ENCODE data around the gene NSG1. TPM values are rescaled to one million over a fixed set of nuclear protein-coding genes. Genes with fewer than 3 reads are reported as not detected.

NSG1 gene
- total and polyA plus RNA-seq, 2 donors = 2.6 to 7.6 TPM

DNA sequence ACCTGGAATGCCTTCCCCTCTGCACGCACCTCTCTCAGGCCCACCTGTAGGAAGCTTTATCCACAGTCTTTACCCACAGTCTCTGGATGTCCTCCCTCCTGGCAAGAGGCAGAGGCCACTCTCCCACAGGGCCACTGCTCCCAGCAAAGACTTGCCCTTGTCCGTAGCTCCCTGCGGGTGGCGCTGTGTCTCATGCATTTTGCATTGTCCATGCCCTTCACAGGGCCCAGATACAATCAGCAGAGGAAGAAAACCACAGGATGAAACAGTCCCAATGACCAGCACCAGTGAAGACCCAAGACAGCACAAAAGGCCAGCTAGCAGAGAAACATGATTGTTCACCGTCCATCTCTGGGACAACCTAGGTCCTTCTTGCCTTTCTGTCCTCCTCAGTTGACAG lies 2.1 kb upstream of the NSG1 start:
- peaks cover 12% of the 10 kb centered on the region in 2 donors for H3K4me1 ChIP-seq (ENCODE audit: control insufficient read depth in 2 of 2, insufficient read depth in 2 of 2, low read length in 2 of 2)
- no peaks in the 10 kb centered on the region for H3K9me3 ChIP-seq (ENCODE audit: control insufficient read depth in 2 of 2, insufficient read depth in 1 of 2, low read length in 1 of 2)
- H3K36me3 ChIP-seq (ENCODE audit: control insufficient read depth in 2 of 2, insufficient read depth in 2 of 2, low read length in 1 of 2) = no peaks in the 10 kb centered on the region
- H3K27ac ChIP-seq (ENCODE audit: low read depth in 1 of 2, low read length in 1 of 2) = no peak overlapping the region
- no peak overlapping the region for H3K4me3 ChIP-seq (ENCODE audit: low read length in 2 of 2)
- WGBS = 32% methylated on average over 5 of the region's 5 CpGs
- DNase-seq (ENCODE audit: low read depth in 6 of 9, low spot score in 9 of 9) = no peak
- peaks cover 24 to 87% of the 10 kb centered on the region in 2 donors for H3K27me3 ChIP-seq (ENCODE audit: control insufficient read depth in 2 of 2, insufficient read depth in 1 of 2, low read length in 1 of 2)

DNA sequence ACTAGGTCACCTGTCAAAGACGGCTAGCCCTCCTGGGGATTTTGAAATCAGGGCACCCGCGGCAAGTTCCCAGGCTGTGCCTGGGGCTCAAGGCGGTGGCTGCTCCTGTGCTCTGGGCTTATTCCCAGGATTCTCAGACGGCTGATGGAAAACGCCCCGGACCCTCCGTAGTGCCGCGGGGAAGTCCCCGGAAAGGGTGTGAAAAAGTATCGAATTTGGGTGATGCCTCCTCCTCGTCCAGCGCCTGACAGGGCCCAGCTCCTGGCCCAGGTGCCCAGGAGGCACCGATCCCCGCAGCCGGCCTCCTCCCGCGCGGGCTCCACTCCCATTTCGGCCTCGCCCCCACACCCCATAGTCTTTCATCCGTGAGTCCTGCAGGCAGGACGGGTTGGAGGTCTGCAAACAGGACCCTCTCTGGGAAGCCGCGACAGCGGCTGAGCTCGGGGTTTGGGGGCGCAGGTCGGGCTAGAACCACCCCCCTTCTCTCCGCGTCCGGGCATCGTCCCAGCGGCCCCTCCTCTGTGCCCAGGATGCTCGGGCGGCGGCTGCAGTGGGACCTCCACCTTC lies 1.1 kb upstream of the NSG1 start:
- no peak overlapping the region for H3K27ac ChIP-seq (ENCODE audit: low read depth in 1 of 2, low read length in 1 of 2)
- no peak for DNase-seq (ENCODE audit: low read depth in 6 of 9, low spot score in 9 of 9)
- H3K9me3 ChIP-seq (ENCODE audit: control insufficient read depth in 2 of 2, insufficient read depth in 1 of 2, low read length in 1 of 2) = no peaks in the 10 kb centered on the region
- H3K4me3 ChIP-seq (ENCODE audit: low read length in 2 of 2) = peak overlapping the region in 1 of 2 donors; percentile 62
- peaks cover 12% of the 10 kb centered on the region in 2 donors for H3K4me1 ChIP-seq (ENCODE audit: control insufficient read depth in 2 of 2, insufficient read depth in 2 of 2, low read length in 2 of 2)
- no peaks in the 10 kb centered on the region for H3K36me3 ChIP-seq (ENCODE audit: control insufficient read depth in 2 of 2, insufficient read depth in 2 of 2, low read length in 1 of 2)
- WGBS = 4% methylated on average over 38 of the region's 38 CpGs
- peaks cover 24 to 89% of the 10 kb centered on the region in 2 donors for H3K27me3 ChIP-seq (ENCODE audit: control insufficient read depth in 2 of 2, insufficient read depth in 1 of 2, low read length in 1 of 2)

DNA sequence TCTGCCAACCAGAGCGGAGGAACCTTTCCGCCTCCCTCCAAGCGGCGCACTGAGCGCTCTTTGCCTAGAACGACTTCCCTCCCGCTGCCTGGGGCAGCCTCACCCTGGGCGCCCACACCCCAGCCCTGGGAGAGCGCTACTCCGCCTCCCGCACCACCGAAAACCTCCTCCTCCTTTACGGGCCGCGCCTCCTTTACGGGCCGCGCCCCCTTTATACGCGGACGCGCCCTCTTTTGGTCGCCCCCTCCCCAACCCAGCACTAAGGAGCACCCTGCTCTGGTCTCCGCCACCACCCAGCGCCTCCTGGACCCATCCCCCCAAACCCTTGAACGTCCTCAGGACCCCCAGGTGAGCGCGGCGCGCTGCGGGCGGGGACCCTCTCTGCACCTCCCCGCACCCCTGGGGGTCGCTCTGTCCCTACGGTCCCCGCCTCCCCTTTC lies 586 bp upstream of the NSG1 start:
- H3K36me3 ChIP-seq (ENCODE audit: control insufficient read depth in 2 of 2, insufficient read depth in 2 of 2, low read length in 1 of 2) = no peaks in the 10 kb centered on the region
- peak in 3 of 9 donors; percentile 15 to 41 (median 19) for DNase-seq (ENCODE audit: low read depth in 6 of 9, low spot score in 9 of 9)
- H3K9me3 ChIP-seq (ENCODE audit: control insufficient read depth in 2 of 2, insufficient read depth in 1 of 2, low read length in 1 of 2) = no peaks in the 10 kb centered on the region
- H3K27me3 ChIP-seq (ENCODE audit: control insufficient read depth in 2 of 2, insufficient read depth in 1 of 2, low read length in 1 of 2) = peaks cover 24 to 89% of the 10 kb centered on the region in 2 donors
- H3K27ac ChIP-seq (ENCODE audit: low read depth in 1 of 2, low read length in 1 of 2) = no peak overlapping the region
- under 1% methylated on average over 36 of the region's 36 CpGs for WGBS
- peak overlapping the region in 1 of 2 donors; percentile 62 for H3K4me3 ChIP-seq (ENCODE audit: low read length in 2 of 2)
- H3K4me1 ChIP-seq (ENCODE audit: control insufficient read depth in 2 of 2, insufficient read depth in 2 of 2, low read length in 2 of 2) = peaks cover 12% of the 10 kb centered on the region in 2 donors

DNA sequence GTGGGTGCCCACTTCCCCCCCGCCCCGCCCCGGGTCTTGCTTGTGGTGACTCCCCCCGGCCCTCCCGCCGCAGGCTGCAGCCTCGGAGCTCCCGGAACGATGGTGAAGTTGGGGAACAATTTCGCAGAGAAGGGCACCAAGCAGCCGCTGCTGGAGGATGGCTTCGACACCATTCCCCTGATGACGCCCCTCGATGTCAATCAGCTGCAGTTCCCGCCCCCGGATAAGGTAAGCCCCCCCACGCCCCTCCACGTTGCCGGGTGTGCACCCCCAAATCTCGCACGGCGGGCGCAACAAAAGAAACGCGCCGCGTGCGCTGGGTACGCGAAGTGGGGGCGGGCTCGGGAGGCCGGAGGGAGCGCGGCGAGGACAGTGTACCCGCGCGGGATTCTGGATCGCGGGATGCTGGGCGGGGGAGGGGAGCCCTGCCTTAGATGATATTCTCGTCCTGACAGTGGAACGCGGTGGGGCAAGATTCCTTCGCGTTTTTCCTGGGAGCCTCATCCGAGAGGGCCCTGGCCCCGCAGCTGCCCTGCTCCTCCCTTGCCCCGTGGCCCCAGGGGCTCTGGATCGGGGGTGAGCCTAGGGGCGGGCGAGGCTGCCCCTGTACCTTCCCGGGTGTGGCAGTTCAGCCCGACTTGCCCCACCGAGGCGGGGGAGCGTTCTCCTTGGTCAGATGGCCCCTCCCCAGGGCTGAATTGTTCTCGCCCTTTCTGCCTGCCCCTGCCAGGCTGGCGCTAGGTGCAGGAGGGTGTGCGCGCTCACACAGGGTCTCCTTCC lies 819 bp downstream of the NSG1 start:
- Histone ChIP-seq H3K36me3 (ENCODE audit: control insufficient read depth in 2 of 2, insufficient read depth in 2 of 2, low read length in 1 of 2) (no peaks in the 10 kb centered on the region), H3K27ac (ENCODE audit: low read depth in 1 of 2, low read length in 1 of 2) (no peak overlapping the region), H3K4me3 (ENCODE audit: low read length in 2 of 2) (peak overlapping the region in 1 of 2 donors; percentile 62), H3K27me3 (ENCODE audit: control insufficient read depth in 2 of 2, insufficient read depth in 1 of 2, low read length in 1 of 2) (peaks cover 24 to 83% of the 10 kb centered on the region in 2 donors), H3K9me3 (ENCODE audit: control insufficient read depth in 2 of 2, insufficient read depth in 1 of 2, low read length in 1 of 2) (no peaks in the 10 kb centered on the region), H3K4me1 (ENCODE audit: control insufficient read depth in 2 of 2, insufficient read depth in 2 of 2, low read length in 2 of 2) (peaks cover 12% of the 10 kb centered on the region in 2 donors)
- 3% methylated on average over 62 of the region's 62 CpGs for WGBS
- peak in 1 of 9 donors; percentile 23 for DNase-seq (ENCODE audit: low read depth in 6 of 9, low spot score in 9 of 9)

DNA sequence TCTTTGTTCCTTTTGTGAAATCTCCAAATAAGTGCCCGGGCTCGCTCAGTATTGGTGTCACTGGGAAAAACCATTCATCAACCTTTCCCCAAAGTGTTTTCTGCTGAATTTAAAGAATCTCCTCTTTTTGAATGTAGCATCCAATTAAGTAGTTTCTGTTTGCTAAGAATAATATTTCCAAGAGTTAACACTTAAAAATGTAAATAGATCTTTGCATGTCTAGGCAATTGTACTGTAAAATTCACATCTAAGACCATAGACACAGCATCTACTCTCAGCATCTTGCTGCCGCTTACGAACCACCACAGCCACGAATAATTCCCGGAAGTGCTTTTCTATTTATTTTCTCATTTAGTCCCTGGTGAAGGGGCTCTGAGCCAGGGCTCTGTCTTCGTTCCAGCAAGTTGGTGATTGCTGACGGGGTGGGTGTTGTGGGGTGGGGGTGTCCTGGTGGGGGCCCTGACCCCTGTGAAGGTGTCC lies 1.4 kb downstream of the NSG1 start:
- Histone ChIP-seq H3K4me3 (ENCODE audit: low read length in 2 of 2) (peak overlapping the region in 1 of 2 donors; percentile 62), H3K27me3 (ENCODE audit: control insufficient read depth in 2 of 2, insufficient read depth in 1 of 2, low read length in 1 of 2) (peaks cover 21 to 77% of the 10 kb centered on the region in 2 donors), H3K9me3 (ENCODE audit: control insufficient read depth in 2 of 2, insufficient read depth in 1 of 2, low read length in 1 of 2) (no peaks in the 10 kb centered on the region), H3K36me3 (ENCODE audit: control insufficient read depth in 2 of 2, insufficient read depth in 2 of 2, low read length in 1 of 2) (no peaks in the 10 kb centered on the region), H3K27ac (ENCODE audit: low read depth in 1 of 2, low read length in 1 of 2) (no peak overlapping the region), H3K4me1 (ENCODE audit: control insufficient read depth in 2 of 2, insufficient read depth in 2 of 2, low read length in 2 of 2) (peaks cover 12% of the 10 kb centered on the region in 2 donors)
- 28% methylated on average over 8 of the region's 8 CpGs for WGBS
- DNase-seq (ENCODE audit: low read depth in 6 of 9, low spot score in 9 of 9) = peak in 1 of 9 donors; percentile 5

DNA sequence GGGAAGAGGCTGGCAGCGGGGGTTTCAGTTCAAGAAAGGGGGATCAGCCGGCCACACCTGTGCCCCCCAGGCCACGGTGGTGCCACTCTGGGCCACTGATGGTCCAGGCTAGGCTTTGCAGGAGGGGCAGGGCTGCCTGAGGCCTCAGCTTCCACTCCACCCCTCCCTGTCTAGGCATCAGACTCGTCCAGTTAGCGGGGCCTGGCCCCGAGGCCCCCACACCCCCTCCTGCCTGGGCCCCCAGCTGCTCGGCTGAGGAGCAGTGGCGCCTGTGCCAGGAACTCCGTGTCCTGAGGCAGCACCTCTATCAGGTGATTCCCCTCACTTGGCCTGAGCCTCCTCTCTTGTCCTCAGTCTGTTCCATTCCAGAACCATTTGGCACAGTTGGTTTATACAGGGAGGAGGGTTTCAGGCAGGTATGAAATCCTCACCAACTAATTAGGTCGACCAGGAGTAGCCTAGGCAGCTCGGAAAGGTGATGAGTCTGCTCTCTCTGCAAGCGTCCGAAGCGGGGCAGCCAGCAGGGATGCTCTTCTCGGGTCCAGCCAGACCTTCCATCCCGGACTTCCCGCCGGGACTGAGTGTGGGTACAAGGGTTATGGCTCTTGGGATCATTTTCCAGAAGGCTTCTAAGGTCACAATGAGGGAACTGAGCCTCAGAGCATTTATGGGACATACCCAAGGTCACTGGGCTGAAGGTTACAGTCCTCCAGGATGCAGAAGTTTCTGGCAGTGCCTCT lies 2.1 kb downstream of the NSG1 start:
- no peaks in the 10 kb centered on the region for H3K9me3 ChIP-seq (ENCODE audit: control insufficient read depth in 2 of 2, insufficient read depth in 1 of 2, low read length in 1 of 2)
- peaks cover 19 to 70% of the 10 kb centered on the region in 2 donors for H3K27me3 ChIP-seq (ENCODE audit: control insufficient read depth in 2 of 2, insufficient read depth in 1 of 2, low read length in 1 of 2)
- peaks cover 12% of the 10 kb centered on the region in 2 donors for H3K4me1 ChIP-seq (ENCODE audit: control insufficient read depth in 2 of 2, insufficient read depth in 2 of 2, low read length in 2 of 2)
- WGBS = 84% methylated on average over 18 of the region's 18 CpGs
- H3K36me3 ChIP-seq (ENCODE audit: control insufficient read depth in 2 of 2, insufficient read depth in 2 of 2, low read length in 1 of 2) = no peaks in the 10 kb centered on the region
- no peak for DNase-seq (ENCODE audit: low read depth in 6 of 9, low spot score in 9 of 9)
- H3K4me3 ChIP-seq (ENCODE audit: low read length in 2 of 2) = no peak overlapping the region
- no peak overlapping the region for H3K27ac ChIP-seq (ENCODE audit: low read depth in 1 of 2, low read length in 1 of 2)

DNA sequence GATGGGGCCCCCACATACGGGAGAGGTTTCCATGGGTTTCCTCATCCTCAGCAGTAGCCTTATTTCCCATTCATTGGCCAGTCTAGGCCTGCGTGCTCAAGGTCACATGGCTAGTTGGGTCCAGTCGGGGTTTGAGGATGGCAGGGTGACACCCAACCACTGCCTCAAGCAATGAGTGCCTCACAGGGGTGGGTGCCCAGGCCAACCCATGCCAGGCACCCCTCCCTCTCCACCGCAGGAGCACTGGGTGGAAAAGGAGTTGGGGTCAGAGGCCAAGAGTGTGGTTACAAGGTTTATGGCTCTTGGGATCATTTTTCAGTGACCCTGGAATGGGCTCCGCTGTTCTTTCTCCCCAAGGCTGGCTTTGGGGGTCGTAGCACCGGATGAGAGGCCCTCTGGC lies 3.1 kb downstream of the NSG1 start:
- Histone ChIP-seq H3K9me3 (ENCODE audit: control insufficient read depth in 2 of 2, insufficient read depth in 1 of 2, low read length in 1 of 2) (no peaks in the 10 kb centered on the region), H3K4me1 (ENCODE audit: control insufficient read depth in 2 of 2, insufficient read depth in 2 of 2, low read length in 2 of 2) (peaks cover 12% of the 10 kb centered on the region in 2 donors), H3K36me3 (ENCODE audit: control insufficient read depth in 2 of 2, insufficient read depth in 2 of 2, low read length in 1 of 2) (no peaks in the 10 kb centered on the region), H3K4me3 (ENCODE audit: low read length in 2 of 2) (no peak overlapping the region), H3K27ac (ENCODE audit: low read depth in 1 of 2, low read length in 1 of 2) (no peak overlapping the region), H3K27me3 (ENCODE audit: control insufficient read depth in 2 of 2, insufficient read depth in 1 of 2, low read length in 1 of 2) (peaks cover 19 to 67% of the 10 kb centered on the region in 2 donors)
- WGBS = 80% methylated on average over 7 of the region's 7 CpGs
- no peak for DNase-seq (ENCODE audit: low read depth in 6 of 9, low spot score in 9 of 9)

DNA sequence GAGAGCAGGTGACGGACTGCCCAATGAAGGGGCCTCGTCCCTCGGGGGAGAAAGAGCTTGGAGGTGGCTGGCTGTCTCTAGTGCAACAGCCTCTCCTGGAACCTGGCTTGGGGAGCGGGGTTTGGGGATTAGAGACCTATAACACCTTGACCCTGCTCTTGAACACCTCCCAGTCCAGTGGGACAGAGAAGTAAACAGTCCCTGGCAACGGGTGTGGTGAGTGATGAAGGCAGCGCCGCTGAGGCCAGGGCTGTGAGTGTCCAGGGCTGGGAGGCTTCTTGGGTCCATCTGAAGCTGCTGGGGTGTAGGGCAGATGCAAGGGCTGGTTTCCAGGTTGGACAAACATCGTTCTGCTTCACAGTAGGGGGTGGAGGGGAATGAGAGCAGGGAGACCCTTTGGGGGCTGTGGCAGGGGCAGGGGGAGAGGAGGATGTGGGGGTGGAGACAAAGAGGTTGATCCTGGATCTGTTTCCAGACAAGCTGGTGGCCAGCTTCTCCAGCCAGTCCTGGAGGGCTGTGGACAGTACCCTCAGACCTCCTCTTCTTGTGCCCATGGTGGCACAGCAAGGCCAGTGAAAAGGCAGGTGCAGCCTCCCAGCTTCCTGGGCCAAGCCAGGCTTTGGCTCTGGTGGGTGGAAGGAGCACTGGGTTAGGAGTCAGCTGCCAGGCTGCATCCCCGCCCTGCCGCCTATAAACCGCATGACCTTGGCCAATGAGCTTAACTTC lies 3.8 kb downstream of the NSG1 start:
- DNase-seq (ENCODE audit: low read depth in 6 of 9, low spot score in 9 of 9) = no peak
- peaks cover 15 to 67% of the 10 kb centered on the region in 2 donors for H3K27me3 ChIP-seq (ENCODE audit: control insufficient read depth in 2 of 2, insufficient read depth in 1 of 2, low read length in 1 of 2)
- H3K36me3 ChIP-seq (ENCODE audit: control insufficient read depth in 2 of 2, insufficient read depth in 2 of 2, low read length in 1 of 2) = no peaks in the 10 kb centered on the region
- 83% methylated on average over 11 of the region's 11 CpGs for WGBS
- H3K27ac ChIP-seq (ENCODE audit: low read depth in 1 of 2, low read length in 1 of 2) = no peak overlapping the region
- H3K9me3 ChIP-seq (ENCODE audit: control insufficient read depth in 2 of 2, insufficient read depth in 1 of 2, low read length in 1 of 2) = no peaks in the 10 kb centered on the region
- H3K4me3 ChIP-seq (ENCODE audit: low read length in 2 of 2) = no peak overlapping the region
- H3K4me1 ChIP-seq (ENCODE audit: control insufficient read depth in 2 of 2, insufficient read depth in 2 of 2, low read length in 2 of 2) = peaks cover 9 to 11% of the 10 kb centered on the region in 2 donors
